ENCODE results near the gene APIP. TPM values are rescaled to one million over a fixed set of nuclear protein-coding genes. Genes with fewer than 3 reads are reported as not detected.

The APIP gene
- polyA plus RNA-seq, 4 donors: 27.1 to 50.6 (median 42.4) TPM

DNA sequence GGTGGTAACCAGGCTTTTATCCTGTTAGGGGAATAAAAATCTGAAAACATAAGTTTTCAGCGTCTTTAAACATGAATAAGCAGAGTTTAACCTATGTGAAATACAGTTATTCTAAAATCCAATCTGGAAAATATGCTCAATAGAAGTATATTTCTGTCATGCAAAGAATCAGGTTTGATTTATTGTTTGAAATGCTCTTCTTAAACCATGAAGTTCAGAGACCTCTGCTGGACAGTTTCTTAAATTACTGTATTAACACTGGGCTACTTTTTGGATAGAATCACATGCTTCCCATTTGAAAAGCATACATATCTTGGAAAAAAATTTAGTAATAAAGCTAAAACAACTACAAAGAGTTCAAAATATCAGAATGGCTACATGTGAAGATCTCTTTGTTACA is 25.4 kb downstream of the APIP start:
- peak in 1 of 4 donors; percentile 14 for DNase-seq (ENCODE audit: low read depth in 4 of 4, low spot score in 3 of 4)

GRCh38 chr11:34890089-34890488 is 26.1 kb downstream of the APIP start:
- no peak for DNase-seq (ENCODE audit: low read depth in 4 of 4, low spot score in 3 of 4)

GRCh38 chr11:34887260-34887659 is 28.9 kb downstream of the APIP start:
- no peak for DNase-seq (ENCODE audit: low read depth in 4 of 4, low spot score in 3 of 4)

DNA sequence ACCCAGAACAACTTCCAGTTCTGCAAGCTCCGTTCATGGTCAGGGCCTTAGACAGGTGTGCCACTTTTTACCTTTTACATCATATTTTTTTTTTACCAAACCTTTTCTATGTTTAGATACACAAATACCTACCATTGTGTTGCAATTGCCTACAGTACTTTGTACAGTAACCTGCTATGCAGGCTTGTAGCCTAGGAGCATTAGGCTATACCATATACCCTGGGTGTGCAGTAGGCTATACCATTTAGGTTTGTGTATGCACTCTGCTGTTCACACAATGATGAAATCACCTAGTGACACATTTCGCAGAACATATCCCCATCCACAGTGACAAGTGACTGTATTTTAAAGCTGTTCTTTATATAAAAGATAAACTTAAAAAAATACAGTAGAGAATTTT is 29.6 kb downstream of the APIP start:
- no peak for DNase-seq (ENCODE audit: low read depth in 4 of 4, low spot score in 3 of 4)

- no peak for DNase-seq (ENCODE audit: low read depth in 4 of 4, low spot score in 3 of 4)
Measured at GRCh38 chr11:34881900-34882299, 34.3 kb downstream of the APIP start.

GRCh38 chr11:34877375-34877975 is 38.7 kb downstream of the APIP start:
- no peak for DNase-seq (ENCODE audit: low read depth in 4 of 4, low spot score in 3 of 4)

DNA sequence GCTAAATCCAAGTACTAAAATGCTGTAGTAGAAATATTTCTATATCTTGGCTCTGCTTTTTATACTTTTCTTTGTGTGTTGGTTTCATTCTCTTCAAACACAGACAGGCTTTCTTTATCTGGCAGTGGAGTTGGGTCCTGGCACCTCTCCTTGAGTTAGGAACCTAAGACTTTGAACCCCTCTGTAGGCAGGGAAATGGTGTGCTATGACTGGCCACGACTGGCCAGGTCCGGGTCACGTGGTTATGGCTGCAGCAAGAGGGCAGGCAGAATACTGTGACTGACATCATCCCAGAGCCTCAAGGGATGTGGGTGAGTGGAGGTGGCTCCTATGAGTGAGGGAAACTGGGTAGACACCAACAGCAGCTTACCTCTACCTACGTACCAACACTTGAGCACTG is 42.0 kb downstream of the APIP start:
- DNase-seq (ENCODE audit: low read depth in 4 of 4, low spot score in 3 of 4): no peak

GRCh38 chr11:34870548-34871196 is 45.5 kb downstream of the APIP start:
- DNase-seq (ENCODE audit: low read depth in 4 of 4, low spot score in 3 of 4): no peak

- no peak for DNase-seq (ENCODE audit: low read depth in 4 of 4, low spot score in 3 of 4)
Measured at GRCh38 chr11:34869425-34869824, 46.8 kb downstream of the APIP start.

GRCh38 chr11:34866375-34866774 is 49.8 kb downstream of the APIP start:
- no peak for DNase-seq (ENCODE audit: low read depth in 4 of 4, low spot score in 3 of 4)

GRCh38 chr11:34865261-34865660 is 50.9 kb downstream of the APIP start:
- DNase-seq (ENCODE audit: low read depth in 4 of 4, low spot score in 3 of 4): no peak

DNA sequence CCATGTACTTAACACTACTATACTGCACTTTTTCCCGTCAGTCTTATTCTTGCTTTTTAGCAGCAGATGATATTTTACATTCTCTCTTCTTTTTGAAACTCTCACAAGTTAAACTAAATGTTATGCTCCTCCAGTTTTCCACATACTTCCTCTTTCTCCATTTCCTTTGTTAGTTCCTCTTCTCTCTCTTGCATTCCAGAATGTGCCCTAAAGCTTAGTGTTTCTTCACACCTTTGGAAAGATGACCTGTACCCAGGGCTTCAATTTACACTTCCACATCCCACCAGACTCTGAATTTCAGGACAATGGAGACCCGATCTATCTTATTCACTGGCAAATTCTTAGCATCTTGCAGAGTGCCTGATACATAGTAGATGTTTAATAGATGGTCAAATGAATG is 51.8 kb downstream of the APIP start:
- no peak for DNase-seq (ENCODE audit: low read depth in 4 of 4, low spot score in 3 of 4)

- DNase-seq (ENCODE audit: low read depth in 4 of 4, low spot score in 3 of 4): no peak
Measured at GRCh38 chr11:34863048-34863447, 53.1 kb downstream of the APIP start.

GRCh38 chr11:34860518-34860917 is 55.7 kb downstream of the APIP start:
- DNase-seq (ENCODE audit: low read depth in 4 of 4, low spot score in 3 of 4): no peak

- DNase-seq (ENCODE audit: low read depth in 4 of 4, low spot score in 3 of 4): peak in 1 of 4 donors; percentile 8
Measured at GRCh38 chr11:34860034-34860433, 56.1 kb downstream of the APIP start.

GRCh38 chr11:34859496-34859895 is 56.7 kb downstream of the APIP start:
- no peak for DNase-seq (ENCODE audit: low read depth in 4 of 4, low spot score in 3 of 4)

- no peak for DNase-seq (ENCODE audit: low read depth in 4 of 4, low spot score in 3 of 4)
Measured at GRCh38 chr11:34857463-34857862, 58.7 kb downstream of the APIP start.

DNA sequence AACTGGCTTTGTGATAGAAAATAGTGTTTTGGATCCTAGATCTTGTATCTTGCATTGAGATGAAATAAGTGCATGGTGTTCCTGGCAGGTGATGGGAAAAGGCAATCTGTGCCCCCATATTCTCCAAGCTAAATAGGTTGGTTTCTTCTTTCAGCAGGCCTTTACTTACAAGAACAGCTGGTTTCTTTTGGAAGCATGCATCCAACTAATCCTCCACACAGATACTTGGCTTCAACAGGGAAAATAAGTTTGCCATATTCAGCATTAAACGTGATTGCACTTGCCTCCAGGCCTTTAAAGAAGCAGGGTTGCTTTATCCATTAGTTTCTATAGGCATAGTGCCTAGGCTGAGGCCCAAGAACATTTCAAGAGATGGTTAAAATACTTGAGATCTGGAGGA is 59.9 kb downstream of the APIP start:
- DNase-seq (ENCODE audit: low read depth in 4 of 4, low spot score in 3 of 4): no peak

DNA sequence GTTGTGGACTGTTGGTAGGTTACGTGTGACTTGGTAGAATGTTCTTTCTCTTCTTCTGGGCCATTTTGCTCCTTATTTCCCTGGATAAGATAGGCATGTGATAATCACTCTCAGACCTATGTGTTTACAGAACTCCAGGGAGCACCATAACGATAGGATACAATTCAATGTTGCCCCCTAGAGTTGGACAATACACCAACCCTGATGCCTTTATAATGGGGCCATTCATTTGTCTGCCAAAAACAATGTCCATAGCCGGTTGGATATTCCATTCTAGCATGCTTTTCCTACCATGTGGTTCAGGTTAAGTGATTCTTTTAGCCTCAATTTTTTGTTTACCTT is 60.5 kb downstream of the APIP start:
- DNase-seq (ENCODE audit: low read depth in 4 of 4, low spot score in 3 of 4): no peak

DNA sequence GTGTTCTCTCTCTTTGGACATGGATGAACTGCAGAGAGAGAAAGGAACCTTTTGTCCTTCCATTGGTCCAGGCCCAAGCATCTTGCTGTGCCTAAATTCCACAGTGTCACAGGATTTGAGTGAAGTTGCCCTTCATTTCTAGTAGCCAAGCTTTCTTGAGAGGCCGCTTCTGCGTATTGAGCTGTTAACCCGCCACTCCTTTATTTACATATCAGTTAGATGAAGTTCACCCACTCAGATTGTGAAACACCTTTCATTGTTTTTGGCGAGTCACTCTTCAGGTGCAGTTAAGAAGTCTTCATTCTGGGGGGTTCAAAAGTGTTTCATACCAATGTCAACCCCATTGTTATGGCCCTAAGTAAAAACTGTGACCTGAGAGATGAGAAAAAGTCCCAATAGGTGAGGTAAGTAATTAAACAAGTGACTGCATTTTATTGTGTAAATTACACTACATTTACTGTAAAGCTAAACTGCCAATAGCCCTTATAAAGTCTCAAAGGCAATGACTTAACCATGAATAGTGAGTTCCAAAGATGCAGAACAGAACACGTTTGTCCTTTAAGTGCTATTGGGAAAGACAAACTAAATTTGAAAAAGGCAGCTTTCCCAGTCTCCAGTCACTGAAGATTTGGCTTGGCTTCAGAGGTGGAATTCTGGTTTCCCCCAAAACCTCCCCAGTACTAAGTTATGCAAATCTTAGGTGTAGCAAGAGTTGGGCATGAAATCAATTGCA is 61.0 kb downstream of the APIP start:
- no peak for DNase-seq (ENCODE audit: low read depth in 4 of 4, low spot score in 3 of 4)

GRCh38 chr11:34851916-34852315 is 64.3 kb downstream of the APIP start:
- no peak for DNase-seq (ENCODE audit: low read depth in 4 of 4, low spot score in 3 of 4)

GRCh38 chr11:34850334-34850733 is 65.8 kb downstream of the APIP start:
- DNase-seq (ENCODE audit: low read depth in 4 of 4, low spot score in 3 of 4): no peak

Measured in left renal pelvis (tissue), 4 donors.